ENCODE results near the gene ZBTB20.

Gene ZBTB20

GRCh38 chr3:114455432-114455831, 691.7 kb downstream of the ZBTB20 start:
- Histone ChIP-seq H3K4me2 (ENCODE audit: low read length) (peak overlapping the region; percentile 86), H4K20me1 (ENCODE audit: control insufficient read depth, insufficient read depth, low read depth, low read length) (no peaks in the 10 kb centered on the region), H3K9me3 (ENCODE audit: control insufficient read depth, insufficient read depth, low read length) (no peaks in the 10 kb centered on the region), H3F3A (ENCODE audit: control insufficient read depth, insufficient read depth) (peaks cover 62% of the 10 kb centered on the region), H3K36me3 (ENCODE audit: control insufficient read depth, low read length) (no peaks in the 10 kb centered on the region; the same call in 1 of the 2 replicates), H3K4me1 (ENCODE audit: control insufficient read depth, low read length) (peaks cover 87% of the 10 kb centered on the region), H3K27ac (ENCODE audit: low read depth, low read length) (peak overlapping the region; percentile 93), H3K79me2 (ENCODE audit: control insufficient read depth, low read length) (peaks cover 37% of the 10 kb centered on the region), H3K27me3 (ENCODE audit: control insufficient read depth, low read length) (no peaks in the 10 kb centered on the region), H3K4me3 (ENCODE audit: low read length) (peak overlapping the region; percentile 86), H3K9me2 (replicated peaks; ENCODE audit: control insufficient read depth, low read length) (no peaks in the 10 kb centered on the region)
- TF ChIP-seq, protein P1, sequence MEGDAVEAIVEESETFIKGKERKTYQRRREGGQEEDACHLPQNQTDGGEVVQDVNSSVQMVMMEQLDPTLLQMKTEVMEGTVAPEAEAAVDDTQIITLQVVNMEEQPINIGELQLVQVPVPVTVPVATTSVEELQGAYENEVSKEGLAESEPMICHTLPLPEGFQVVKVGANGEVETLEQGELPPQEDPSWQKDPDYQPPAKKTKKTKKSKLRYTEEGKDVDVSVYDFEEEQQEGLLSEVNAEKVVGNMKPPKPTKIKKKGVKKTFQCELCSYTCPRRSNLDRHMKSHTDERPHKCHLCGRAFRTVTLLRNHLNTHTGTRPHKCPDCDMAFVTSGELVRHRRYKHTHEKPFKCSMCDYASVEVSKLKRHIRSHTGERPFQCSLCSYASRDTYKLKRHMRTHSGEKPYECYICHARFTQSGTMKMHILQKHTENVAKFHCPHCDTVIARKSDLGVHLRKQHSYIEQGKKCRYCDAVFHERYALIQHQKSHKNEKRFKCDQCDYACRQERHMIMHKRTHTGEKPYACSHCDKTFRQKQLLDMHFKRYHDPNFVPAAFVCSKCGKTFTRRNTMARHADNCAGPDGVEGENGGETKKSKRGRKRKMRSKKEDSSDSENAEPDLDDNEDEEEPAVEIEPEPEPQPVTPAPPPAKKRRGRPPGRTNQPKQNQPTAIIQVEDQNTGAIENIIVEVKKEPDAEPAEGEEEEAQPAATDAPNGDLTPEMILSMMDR (IDR thresholded peaks at IDR 0.05; ENCODE audit: low read depth, low read length, poor library complexity, severe bottlenecking) = no peak
- TF ChIP-seq EZH2phosphoT487 (IDR thresholded peaks at IDR 0.05; ENCODE audit: borderline replicate concordance, low read length) = no peak

DNA sequence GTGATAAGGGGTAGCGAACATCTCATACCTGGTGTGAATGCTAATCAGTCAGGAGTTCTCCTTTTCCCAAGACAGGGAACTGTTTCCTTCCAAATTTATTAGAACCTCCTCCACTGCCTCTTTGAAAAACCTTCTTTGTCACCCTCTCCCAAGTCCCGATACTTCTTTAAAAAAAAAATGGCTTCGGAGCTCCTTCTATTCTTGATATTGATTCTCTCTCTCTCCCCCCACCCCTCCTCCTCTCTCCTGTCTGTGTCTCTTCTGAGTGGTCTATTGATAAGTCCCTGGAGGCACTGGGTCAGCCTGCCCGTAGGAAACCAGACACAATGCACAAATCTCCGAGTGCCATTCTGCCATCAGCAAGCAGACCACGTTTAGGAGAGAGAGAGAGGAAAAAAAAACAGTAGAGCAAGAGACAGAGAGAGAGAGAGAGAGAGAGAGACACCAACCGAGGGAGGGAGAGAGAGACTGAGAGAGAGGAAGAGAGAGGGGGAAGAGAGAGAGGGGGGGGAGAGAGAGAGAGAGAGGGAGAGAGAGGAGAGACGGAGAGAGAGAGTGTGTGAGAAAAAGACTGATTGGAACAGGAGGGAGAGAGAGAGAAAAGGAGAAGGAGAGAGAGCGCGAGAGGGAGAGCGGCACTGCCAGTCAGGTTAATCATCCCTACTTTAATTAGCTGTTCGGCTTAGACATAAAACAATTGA, 692.4 kb downstream of the ZBTB20 start:
- Histone ChIP-seq H3K27me3 (ENCODE audit: control insufficient read depth, low read length) (no peaks in the 10 kb centered on the region), H3K27ac (ENCODE audit: low read depth, low read length) (peak overlapping the region; percentile 93), H3K79me2 (ENCODE audit: control insufficient read depth, low read length) (peaks cover 44% of the 10 kb centered on the region), H3K9me2 (replicated peaks; ENCODE audit: control insufficient read depth, low read length) (no peaks in the 10 kb centered on the region), H3F3A (ENCODE audit: control insufficient read depth, insufficient read depth) (peaks cover 62% of the 10 kb centered on the region), H3K36me3 (ENCODE audit: control insufficient read depth, low read length) (no peaks in the 10 kb centered on the region; the same call in 1 of the 2 replicates), H3K9me3 (ENCODE audit: control insufficient read depth, insufficient read depth, low read length) (no peaks in the 10 kb centered on the region), H3K4me3 (ENCODE audit: low read length) (peak overlapping the region; percentile 86), H4K20me1 (ENCODE audit: control insufficient read depth, insufficient read depth, low read depth, low read length) (no peaks in the 10 kb centered on the region), H3K4me2 (ENCODE audit: low read length) (peak overlapping the region; percentile 86), H3K4me1 (ENCODE audit: control insufficient read depth, low read length) (peaks cover 86% of the 10 kb centered on the region)
- no peak for TF ChIP-seq EZH2phosphoT487 (IDR thresholded peaks at IDR 0.05; ENCODE audit: borderline replicate concordance, low read length)
- TF ChIP-seq, protein P1 (IDR thresholded peaks at IDR 0.05; ENCODE audit: low read depth, low read length, poor library complexity, severe bottlenecking) = no peak

GRCh38 chr3:114453361-114453780, 693.7 kb downstream of the ZBTB20 start:
- Histone ChIP-seq H3K79me2 (ENCODE audit: control insufficient read depth, low read length) (peaks cover 56% of the 10 kb centered on the region), H3K27ac (ENCODE audit: low read depth, low read length) (peak overlapping the region; percentile 93), H3K27me3 (ENCODE audit: control insufficient read depth, low read length) (no peaks in the 10 kb centered on the region), H3K36me3 (ENCODE audit: control insufficient read depth, low read length) (no peaks in the 10 kb centered on the region; the same call in 1 of the 2 replicates), H3K4me1 (ENCODE audit: control insufficient read depth, low read length) (peaks cover 83% of the 10 kb centered on the region), H3F3A (ENCODE audit: control insufficient read depth, insufficient read depth) (peaks cover 62% of the 10 kb centered on the region), H3K4me3 (ENCODE audit: low read length) (peak overlapping the region; percentile 86), H3K9me2 (replicated peaks; ENCODE audit: control insufficient read depth, low read length) (no peaks in the 10 kb centered on the region), H3K4me2 (ENCODE audit: low read length) (peak overlapping the region; percentile 86), H4K20me1 (ENCODE audit: control insufficient read depth, insufficient read depth, low read depth, low read length) (no peaks in the 10 kb centered on the region), H3K9me3 (ENCODE audit: control insufficient read depth, insufficient read depth, low read length) (no peaks in the 10 kb centered on the region)
- TF ChIP-seq, protein P1 (IDR thresholded peaks at IDR 0.05; ENCODE audit: low read depth, low read length, poor library complexity, severe bottlenecking) = no peak
- no peak for TF ChIP-seq EZH2phosphoT487 (IDR thresholded peaks at IDR 0.05; ENCODE audit: borderline replicate concordance, low read length)
